HG03558 (cell line): ENCODE data around the gene PDZD4.

Source experiments
- ATAC-seq: cut with Tn5 transposase; IDR thresholded peaks from one replicate; pipeline ENCODE4 v1.9.1; 2021; ENCODE audit warnings: moderate number of reproducible peaks; ENCODE audit not compliant: unreplicated experiment; ENCODE audit errors: extremely low read depth

Gene PDZD4

GRCh38 chrX:153868576-153869472, 38.5 kb upstream of the PDZD4 start:
- ATAC-seq: no peak

GRCh38 chrX:153867671-153868070, 37.3 kb upstream of the PDZD4 start:
- ATAC-seq: no peak

- no peak for ATAC-seq
Observed at GRCh38 chrX:153867139-153867538, 36.8 kb upstream of the PDZD4 start.

- no peak for ATAC-seq
Observed at GRCh38 chrX:153866302-153867019, 36.1 kb upstream of the PDZD4 start.

GRCh38 chrX:153865685-153866084, 35.3 kb upstream of the PDZD4 start:
- ATAC-seq: no peak

- ATAC-seq: no peak
Observed at GRCh38 chrX:153865321-153865580, 34.9 kb upstream of the PDZD4 start.

- ATAC-seq: no peak
Observed at GRCh38 chrX:153864561-153865320, 34.4 kb upstream of the PDZD4 start.

GRCh38 chrX:153864101-153864500, 33.8 kb upstream of the PDZD4 start:
- ATAC-seq: no peak

- no peak for ATAC-seq
Observed at GRCh38 chrX:153863251-153863991, 33.1 kb upstream of the PDZD4 start.

GRCh38 chrX:153862369-153863250, 32.3 kb upstream of the PDZD4 start:
- no peak for ATAC-seq

GRCh38 chrX:153861733-153862310, 31.5 kb upstream of the PDZD4 start:
- ATAC-seq: no peak

GRCh38 chrX:153861151-153861550, 30.8 kb upstream of the PDZD4 start:
- no peak for ATAC-seq

- no peak for ATAC-seq
Observed at GRCh38 chrX:153857348-153857903, 27.1 kb upstream of the PDZD4 start.

GRCh38 chrX:153854702-153855101, 24.4 kb upstream of the PDZD4 start:
- ATAC-seq: no peak

- ATAC-seq: no peak
Observed at GRCh38 chrX:153853902-153854267, 23.5 kb upstream of the PDZD4 start.

- no peak for ATAC-seq
Observed at GRCh38 chrX:153853180-153853901, 23.0 kb upstream of the PDZD4 start.

- no peak for ATAC-seq
Observed at GRCh38 chrX:153851981-153852380, 21.6 kb upstream of the PDZD4 start.

GRCh38 chrX:153848325-153848724, 18.0 kb upstream of the PDZD4 start:
- ATAC-seq: no peak
